ENCODE results near the gene SLC25A22. TPM values are rescaled to one million over a fixed set of nuclear protein-coding genes. Genes with fewer than 3 reads are reported as not detected.

SLC25A22 gene
- total and polyA plus RNA-seq, 9 of the 15 experiments (the other 6 are each of a cell fraction or from before 2014, with no cell fraction given) = 0.41 to 55.4 (median 11.4) TPM

DNA sequence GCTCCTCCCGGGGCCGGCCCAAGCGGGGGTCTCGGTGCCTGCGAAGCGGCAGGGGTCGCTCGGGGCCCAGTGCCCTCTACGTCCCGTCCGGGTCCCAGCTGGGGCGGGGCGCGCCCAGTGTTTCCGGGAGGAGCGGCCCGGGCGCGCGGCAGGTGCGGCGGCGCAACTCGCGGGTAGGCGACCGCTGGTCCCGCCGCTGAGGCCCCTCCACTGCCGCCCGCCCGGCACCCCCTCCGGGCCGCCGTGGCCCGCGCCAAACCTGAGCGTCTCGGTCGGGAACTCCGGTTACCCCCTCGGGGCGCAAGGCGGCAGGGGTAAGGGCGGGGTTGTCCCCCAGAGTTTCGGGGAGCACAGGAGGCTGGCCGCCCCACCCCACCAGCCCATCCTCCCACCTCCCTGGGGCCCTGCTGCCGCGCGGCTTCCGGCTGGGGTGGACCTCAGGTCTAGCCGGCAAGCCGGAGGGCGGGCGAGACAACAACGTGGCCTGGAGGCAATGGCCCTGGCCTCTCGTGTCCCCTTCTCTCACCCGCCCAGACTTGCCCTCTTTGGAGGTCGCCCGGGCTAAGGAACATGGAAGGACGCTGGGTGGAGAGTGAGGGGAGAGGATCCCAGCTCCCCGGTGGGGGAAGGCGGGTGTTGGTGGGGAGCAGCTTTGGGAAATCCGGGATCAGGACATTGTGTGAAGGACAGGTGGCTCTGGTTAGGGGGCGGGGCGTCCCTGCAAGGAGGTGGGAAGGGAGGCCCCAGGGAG lies 29.2 kb upstream of the SLC25A22 start (continued):
- TF ChIP-seq, protein P1, sequence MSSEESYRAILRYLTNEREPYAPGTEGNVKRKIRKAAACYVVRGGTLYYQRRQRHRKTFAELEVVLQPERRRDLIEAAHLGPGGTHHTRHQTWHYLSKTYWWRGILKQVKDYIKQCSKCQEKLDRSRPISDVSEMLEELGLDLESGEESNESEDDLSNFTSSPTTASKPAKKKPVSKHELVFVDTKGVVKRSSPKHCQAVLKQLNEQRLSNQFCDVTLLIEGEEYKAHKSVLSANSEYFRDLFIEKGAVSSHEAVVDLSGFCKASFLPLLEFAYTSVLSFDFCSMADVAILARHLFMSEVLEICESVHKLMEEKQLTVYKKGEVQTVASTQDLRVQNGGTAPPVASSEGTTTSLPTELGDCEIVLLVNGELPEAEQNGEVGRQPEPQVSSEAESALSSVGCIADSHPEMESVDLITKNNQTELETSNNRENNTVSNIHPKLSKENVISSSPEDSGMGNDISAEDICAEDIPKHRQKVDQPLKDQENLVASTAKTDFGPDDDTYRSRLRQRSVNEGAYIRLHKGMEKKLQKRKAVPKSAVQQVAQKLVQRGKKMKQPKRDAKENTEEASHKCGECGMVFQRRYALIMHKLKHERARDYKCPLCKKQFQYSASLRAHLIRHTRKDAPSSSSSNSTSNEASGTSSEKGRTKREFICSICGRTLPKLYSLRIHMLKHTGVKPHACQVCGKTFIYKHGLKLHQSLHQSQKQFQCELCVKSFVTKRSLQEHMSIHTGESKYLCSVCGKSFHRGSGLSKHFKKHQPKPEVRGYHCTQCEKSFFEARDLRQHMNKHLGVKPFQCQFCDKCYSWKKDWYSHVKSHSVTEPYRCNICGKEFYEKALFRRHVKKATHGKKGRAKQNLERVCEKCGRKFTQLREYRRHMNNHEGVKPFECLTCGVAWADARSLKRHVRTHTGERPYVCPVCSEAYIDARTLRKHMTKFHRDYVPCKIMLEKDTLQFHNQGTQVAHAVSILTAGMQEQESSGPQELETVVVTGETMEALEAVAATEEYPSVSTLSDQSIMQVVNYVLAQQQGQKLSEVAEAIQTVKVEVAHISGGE (CRISPR knock-in tag; IDR thresholded peaks at IDR 0.05) = peak in 2 of 3 experiments; percentile 34 to 83; a peak in 2 of 6 replicates
- TF ChIP-seq SAFB2 (IDR thresholded peaks at IDR 0.05; ENCODE audit: borderline replicate concordance, low read depth, low read length, severe bottlenecking) = no peak
- no peak for TF ChIP-seq NCOA2 (IDR thresholded peaks at IDR 0.05; ENCODE audit: partially characterized antibody in 2 of 2)
- peak; percentile 85 for TF ChIP-seq ETV1 (tag; conservative IDR thresholded peaks at IDR 0.05; ENCODE audit: low read depth)
- no peak; the same call in 1 of the 2 replicates for TF ChIP-seq HDGF (IDR thresholded peaks at IDR 0.05)
- no peak for TF ChIP-seq ZNF140 (CRISPR knock-in tag; IDR thresholded peaks at IDR 0.05)
- no peak for TF ChIP-seq ZNF239 (CRISPR knock-in tag; IDR thresholded peaks at IDR 0.05)
- no peak for TF ChIP-seq PHB (CRISPR knock-in tag; IDR thresholded peaks at IDR 0.05)
- TF ChIP-seq ZNF408 (CRISPR knock-in tag; IDR thresholded peaks at IDR 0.05; ENCODE audit: low read depth) = no peak
- TF ChIP-seq SMARCB1 (IDR thresholded peaks at IDR 0.05; ENCODE audit: insufficient read length, low read depth) = no peak
- no peak for TF ChIP-seq SIN3A (IDR thresholded peaks at IDR 0.05; ENCODE audit: borderline replicate concordance in 2 of 2, control insufficient read depth in 1 of 2, low read depth in 2 of 2, low read length in 2 of 2)
- no peak for TF ChIP-seq SMAD3 (CRISPR knock-in tag; conservative IDR thresholded peaks at IDR 0.05)
- TF ChIP-seq NRF1 (conservative IDR thresholded peaks at IDR 0.05 in 1 of 2, IDR thresholded peaks at IDR 0.05 in 1 of 2) = peak; percentile 76 to 80; a peak in 2 of 4 replicates
- TF ChIP-seq IFI16 (CRISPR knock-in tag; IDR thresholded peaks at IDR 0.05) = no peak
- TF ChIP-seq, protein P2, sequence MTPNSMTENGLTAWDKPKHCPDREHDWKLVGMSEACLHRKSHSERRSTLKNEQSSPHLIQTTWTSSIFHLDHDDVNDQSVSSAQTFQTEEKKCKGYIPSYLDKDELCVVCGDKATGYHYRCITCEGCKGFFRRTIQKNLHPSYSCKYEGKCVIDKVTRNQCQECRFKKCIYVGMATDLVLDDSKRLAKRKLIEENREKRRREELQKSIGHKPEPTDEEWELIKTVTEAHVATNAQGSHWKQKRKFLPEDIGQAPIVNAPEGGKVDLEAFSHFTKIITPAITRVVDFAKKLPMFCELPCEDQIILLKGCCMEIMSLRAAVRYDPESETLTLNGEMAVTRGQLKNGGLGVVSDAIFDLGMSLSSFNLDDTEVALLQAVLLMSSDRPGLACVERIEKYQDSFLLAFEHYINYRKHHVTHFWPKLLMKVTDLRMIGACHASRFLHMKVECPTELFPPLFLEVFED (CRISPR knock-in tag; conservative IDR thresholded peaks at IDR 0.05) = no peak
- TF ChIP-seq ESRRB (CRISPR knock-in tag; IDR thresholded peaks at IDR 0.05; ENCODE audit: borderline replicate concordance) = no peak
- TF ChIP-seq, protein P3, sequence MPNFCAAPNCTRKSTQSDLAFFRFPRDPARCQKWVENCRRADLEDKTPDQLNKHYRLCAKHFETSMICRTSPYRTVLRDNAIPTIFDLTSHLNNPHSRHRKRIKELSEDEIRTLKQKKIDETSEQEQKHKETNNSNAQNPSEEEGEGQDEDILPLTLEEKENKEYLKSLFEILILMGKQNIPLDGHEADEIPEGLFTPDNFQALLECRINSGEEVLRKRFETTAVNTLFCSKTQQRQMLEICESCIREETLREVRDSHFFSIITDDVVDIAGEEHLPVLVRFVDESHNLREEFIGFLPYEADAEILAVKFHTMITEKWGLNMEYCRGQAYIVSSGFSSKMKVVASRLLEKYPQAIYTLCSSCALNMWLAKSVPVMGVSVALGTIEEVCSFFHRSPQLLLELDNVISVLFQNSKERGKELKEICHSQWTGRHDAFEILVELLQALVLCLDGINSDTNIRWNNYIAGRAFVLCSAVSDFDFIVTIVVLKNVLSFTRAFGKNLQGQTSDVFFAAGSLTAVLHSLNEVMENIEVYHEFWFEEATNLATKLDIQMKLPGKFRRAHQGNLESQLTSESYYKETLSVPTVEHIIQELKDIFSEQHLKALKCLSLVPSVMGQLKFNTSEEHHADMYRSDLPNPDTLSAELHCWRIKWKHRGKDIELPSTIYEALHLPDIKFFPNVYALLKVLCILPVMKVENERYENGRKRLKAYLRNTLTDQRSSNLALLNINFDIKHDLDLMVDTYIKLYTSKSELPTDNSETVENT (CRISPR knock-in tag; IDR thresholded peaks at IDR 0.05) = peak; percentile 22; the same call in 1 of the 2 replicates
- no peak for TF ChIP-seq PRPF4 (IDR thresholded peaks at IDR 0.05; ENCODE audit: insufficient read depth, low read depth, low read length, poor library complexity, severe bottlenecking)
- no peak for TF ChIP-seq ZNF274 (IDR thresholded peaks at IDR 0.05; ENCODE audit: borderline replicate concordance, low read depth, low read length)
- TF ChIP-seq FIP1L1 (IDR thresholded peaks at IDR 0.05; ENCODE audit: low read depth, low read length, poor library complexity, severe bottlenecking) = peak; percentile 12

All from K562 (cell line).